Stomach (tissue), 9 donors: ENCODE measurements around the gene LGALS1. TPM values are rescaled to one million over a fixed set of nuclear protein-coding genes. Genes with fewer than 3 reads are reported as not detected.

Experiments
- DNase-seq, 2 donors: peaks; one replicate each; pipeline versions ENCODE4 v3.0.0 to v3.0.0-alpha.2; 2013 to 2019
- H3K27ac ChIP-seq, 5 donors: fragments of 200-600 bp in 4 of 5; sonication (generic) in 4 of 5; one replicate each; pipeline ENCODE4 v1.5.1; 2013 to 2019; ENCODE audit warnings: mild to moderate bottlenecking in 1 of 5, moderate library complexity in 1 of 5
- H3K27me3 ChIP-seq, 3 donors: fragments of 200-600 bp; sonication (generic); one replicate each; pipeline ENCODE4 v1.5.1; 2017 to 2019; ENCODE audit warnings: mixed run types in 1 of 3
- H3K36me3 ChIP-seq, 4 donors: fragments of 200-600 bp; sonication (generic); 1 replicate in 3 of 4; 2 replicates in 1 of 4; pipeline ENCODE4 v1.5.1; 2016 to 2019
- H3K4me1 ChIP-seq, 4 donors: fragments of 200-600 bp; sonication (generic); one replicate each; pipeline ENCODE4 v1.5.1; 2016 to 2019
- H3K4me3 ChIP-seq, 4 donors: fragments of 200-600 bp; sonication (generic) in 3 of 4; one replicate each; pipeline ENCODE4 v1.5.1; 2016 to 2019; ENCODE audit warnings: mild to moderate bottlenecking in 1 of 4
- H3K9me3 ChIP-seq, 4 donors: fragments of 200-600 bp; sonication (generic); one replicate each; pipeline ENCODE4 v1.5.1; 2016 to 2019
- CTCF ChIP-seq, 7 experiments: fragments of 450-650 bp in 4 of 7; fragments of 200-600 bp in 3 of 7; sonication (generic) in 3 of 7; IDR thresholded peaks; one replicate each; pipeline ENCODE4 v1.5.1; 2016 to 2019; ENCODE audit warnings: antibody characterized with exemption in 7 of 7, control low read depth in 2 of 7, mild to moderate bottlenecking in 1 of 7
- EP300 ChIP-seq: sonication (generic); formaldehyde crosslinking; IDR thresholded peaks from one replicate; pipeline ENCODE4 v1.6.1; 2017; ENCODE audit warnings: antibody characterized with exemption
- POLR2A ChIP-seq, 4 donors: fragments of 450-650 bp; IDR thresholded peaks; one replicate each; pipeline ENCODE4 v1.6.1; 2016; ENCODE audit warnings: antibody characterized with exemption in 4 of 4, control low read depth in 2 of 4, mild to moderate bottlenecking in 1 of 4, moderate library complexity in 1 of 4
- POLR2AphosphoS5 ChIP-seq, 3 donors: sonication (generic); formaldehyde crosslinking; IDR thresholded peaks; one replicate each; pipeline ENCODE4 v1.6.1; 2016; ENCODE audit warnings: antibody characterized with exemption in 3 of 3
- WGBS, 5 donors: extraction: QIAGEN DNeasy Blood & Tissue Kit in 3 of 5; methylation state at CpG; one replicate each; pipeline versions ENCODE4 v1.1.5 to v1.1.7; 2013 to 2018; 5-methylcytosine and 5-hydroxymethylcytosine counted together
- intact Hi-C: fragments of 100-400 bp; cut with DNase I; formaldehyde crosslinking; loops from one replicate; pipeline ENCODE4 v1.15.1; 2023; ENCODE audit warnings: low total_unique reads
- polyA plus RNA-seq, 3 donors: library from polyadenylated mRNA; stranded (reverse); fragments of 200-250 nt; gene quantifications; one replicate each; pipeline ENCODE4 v1.2.3, GENCODE V29; 2013
- total RNA-seq, 5 donors: library from RNA; depleted of rRNA; stranded (reverse); fragments of >200 nt; gene quantifications; one replicate each; pipeline versions ENCODE4 v1.1.0 to v1.2.3, GENCODE V29; 2014 to 2016
- donor health status: healthy with polysubstance abuse.
- donor health status: Bipolar disorder and iron deficiency.
- donor health status: healthy.

Gene LGALS1
- total and polyA plus RNA-seq, 8 donors, result 235 to 1,435 (median 475) TPM

DNA sequence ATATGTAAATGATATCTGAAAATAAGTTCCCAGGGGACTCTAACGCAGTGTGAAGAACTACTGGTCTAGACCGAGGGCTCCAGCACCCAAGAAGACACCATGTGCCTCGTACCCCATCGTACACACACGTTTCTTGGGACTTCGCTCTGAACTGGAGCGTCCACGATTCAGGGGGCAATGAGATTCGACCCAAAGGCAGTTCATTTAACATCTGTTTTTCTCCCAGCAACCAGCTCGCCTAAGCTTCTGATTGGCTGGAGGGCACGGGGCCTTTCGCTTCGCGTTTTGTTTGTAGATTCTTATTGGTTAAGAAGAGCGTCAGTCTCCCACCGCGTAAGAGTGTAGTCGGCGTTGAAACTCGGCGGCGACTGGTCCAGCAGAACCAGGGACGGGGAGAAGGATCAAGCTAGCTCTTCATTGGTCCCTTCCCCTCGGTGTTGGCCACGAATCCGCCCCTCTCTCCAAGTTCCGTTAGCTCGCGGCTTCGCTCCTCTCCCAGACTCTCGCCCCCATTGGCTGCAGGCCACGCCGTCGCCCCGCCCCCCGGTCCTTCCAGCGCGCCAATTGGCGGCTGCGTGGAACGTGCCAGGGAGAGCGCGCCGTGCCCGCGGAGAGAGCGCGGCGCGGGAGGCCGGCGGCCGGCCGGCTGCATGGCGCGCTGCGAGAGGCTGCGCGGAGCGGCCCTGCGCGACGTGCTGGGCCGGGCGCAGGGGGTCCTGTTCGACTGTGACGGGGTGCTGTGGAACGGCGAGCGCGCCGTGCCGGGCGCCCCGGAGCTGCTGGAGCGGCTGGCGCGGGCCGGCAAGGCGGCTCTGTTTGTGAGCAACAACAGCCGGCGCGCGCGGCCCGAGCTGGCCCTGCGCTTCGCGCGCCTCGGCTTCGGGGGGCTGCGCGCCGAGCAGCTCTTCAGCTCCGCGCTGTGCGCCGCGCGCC is 17.0 kb upstream of the LGALS1 start, which contains the start of gene PDXP:
Gene PDXP, plus strand, starts transcription at position 591 of the 933 bp plus-strand sequence. Its CDS starts 60 bp downstream, at position 651.
- peaks cover 32 to 48% (median 40%) of the 10 kb centered on the region in 4 donors for H3K4me1 ChIP-seq
- peaks cover 2 to 12% (median 8%) of the 10 kb centered on the region in 4 donors for H3K36me3 ChIP-seq
- intact Hi-C loops, result no loop called here
- no peaks in the 10 kb centered on the region for H3K9me3 ChIP-seq
- peak within 1 kb of the TSS; percentile 65 to 94 (median 69) for H3K4me3 ChIP-seq
- WGBS, 5 donors, result 0 to 1% (median 0%) methylated on average over 20 to 101 of the region's 101 CpGs
- peak; percentile 99 to 100 for DNase-seq
- TF ChIP-seq POLR2AphosphoS5 (IDR thresholded peaks at IDR 0.05) (peak; percentile 44 to 83 (median 74)), POLR2A (IDR thresholded peaks at IDR 0.05) (no peak)
- H3K27ac ChIP-seq, result peak within 1 kb of the TSS; percentile 75 to 88 (median 87)
- H3K27me3 ChIP-seq, result no peaks in the 10 kb centered on the region

DNA sequence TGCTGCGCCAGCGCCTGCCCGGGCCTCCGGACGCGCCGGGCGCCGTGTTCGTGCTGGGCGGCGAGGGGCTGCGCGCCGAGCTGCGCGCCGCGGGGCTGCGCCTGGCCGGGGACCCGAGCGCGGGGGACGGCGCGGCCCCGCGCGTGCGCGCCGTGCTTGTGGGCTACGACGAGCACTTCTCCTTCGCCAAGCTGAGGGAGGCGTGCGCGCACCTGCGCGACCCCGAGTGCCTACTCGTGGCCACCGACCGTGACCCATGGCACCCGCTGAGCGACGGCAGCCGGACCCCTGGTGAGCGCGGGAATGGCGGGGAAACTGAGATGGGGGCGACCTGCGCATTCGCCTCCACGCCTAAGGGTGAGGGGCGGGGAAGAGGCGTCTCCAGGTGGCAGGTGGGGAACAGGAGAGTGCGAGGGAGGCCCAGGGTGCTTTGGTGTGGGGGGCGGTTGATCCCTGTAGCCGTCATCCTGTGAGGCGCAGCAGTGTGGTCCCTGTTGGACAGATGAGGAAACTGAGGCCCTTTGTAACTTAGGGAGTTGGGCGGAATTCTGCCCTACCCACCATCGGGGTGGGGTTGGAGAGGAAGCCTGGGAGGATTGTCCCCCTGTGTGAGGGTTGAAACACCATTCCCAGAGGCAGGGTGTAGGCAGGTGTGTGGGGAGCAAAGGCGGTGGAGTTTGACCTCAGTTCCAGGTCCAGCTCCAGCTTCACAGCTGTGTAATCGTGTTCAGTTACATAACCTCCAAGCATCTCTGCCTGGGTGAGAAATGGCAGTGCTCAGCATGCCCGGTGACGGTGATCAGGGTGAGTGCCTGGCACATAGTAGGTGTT is 16.2 kb upstream of the LGALS1 start:
- WGBS, 5 donors, result 1 to 8% (median 2%) methylated on average over 12 to 68 of the region's 68 CpGs
- Histone ChIP-seq H3K36me3 (peaks cover 0 to 3% (median 0%) of the 10 kb centered on the region in 4 donors), H3K4me1 (peaks cover 32 to 54% (median 40%) of the 10 kb centered on the region in 4 donors), H3K27me3 (no peaks in the 10 kb centered on the region), H3K9me3 (no peaks in the 10 kb centered on the region), H3K4me3 (peak overlapping the region; percentile 65 to 94 (median 69)), H3K27ac (peak overlapping the region; percentile 58 to 88 (median 76))
- DNase-seq, result peak in 1 of 2 donors; percentile 70
- intact Hi-C loops, result no loop called here
- TF ChIP-seq POLR2A (IDR thresholded peaks at IDR 0.05) (no peak), CTCF (IDR thresholded peaks at IDR 0.05) (no peak), POLR2AphosphoS5 (IDR thresholded peaks at IDR 0.05) (no peak), EP300 (no peak)

GRCh38 chr22:37659897-37660708 is 15.3 kb upstream of the LGALS1 start:
- WGBS, 5 donors, result 54 to 70% (median 60%) methylated on average over 11 to 14 of the region's 14 CpGs
- TF ChIP-seq CTCF (IDR thresholded peaks at IDR 0.05), result no peak
- no peak for TF ChIP-seq EP300
- no peak for TF ChIP-seq POLR2AphosphoS5 (IDR thresholded peaks at IDR 0.05)
- no peak for TF ChIP-seq POLR2A (IDR thresholded peaks at IDR 0.05)
- intact Hi-C loops, result no loop called here
- DNase-seq, result peak in 1 of 2 donors; percentile 3
- no peaks in the 10 kb centered on the region for H3K27me3 ChIP-seq
- peaks cover 32 to 63% (median 40%) of the 10 kb centered on the region in 4 donors for H3K4me1 ChIP-seq
- H3K9me3 ChIP-seq, result no peaks in the 10 kb centered on the region
- H3K27ac ChIP-seq, result peak overlapping the region in 4 of 5 donors; percentile 59 to 88 (median 82)
- H3K36me3 ChIP-seq, result peaks cover 0 to 1% (median 0%) of the 10 kb centered on the region in 4 donors
- peak overlapping the region; percentile 65 to 94 (median 69) for H3K4me3 ChIP-seq

DNA sequence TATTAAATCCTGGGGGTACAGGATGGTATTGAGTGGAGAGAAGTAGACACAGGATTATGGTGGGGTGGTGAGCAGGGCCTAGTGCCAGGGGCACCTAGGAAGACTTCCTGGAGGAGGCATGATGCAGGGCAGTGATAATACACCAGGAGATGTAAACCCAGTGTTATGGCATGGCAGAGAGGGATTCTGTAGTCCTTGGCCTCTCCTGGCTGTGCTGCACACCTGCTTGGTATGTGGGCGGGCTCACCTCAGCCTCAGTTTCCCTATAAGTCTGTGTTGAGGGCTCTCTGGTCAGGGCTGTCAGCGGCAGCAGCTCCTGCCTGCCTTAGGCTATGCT is 14.8 kb upstream of the LGALS1 start:
- WGBS, 5 donors, result 55 to 79% (median 71%) methylated on average over 2 of the region's 2 CpGs
- Histone ChIP-seq H3K36me3 (peaks cover 3 to 7% (median 5%) of the 10 kb centered on the region in 4 donors), H3K9me3 (no peaks in the 10 kb centered on the region), H3K4me3 (peak overlapping the region in 1 of 4 donors; percentile 13), H3K27me3 (no peaks in the 10 kb centered on the region), H3K4me1 (peaks cover 32 to 63% (median 40%) of the 10 kb centered on the region in 4 donors), H3K27ac (peak overlapping the region; percentile 53 to 88 (median 76))
- TF ChIP-seq POLR2A (IDR thresholded peaks at IDR 0.05), result no peak
- DNase-seq, result no peak
- intact Hi-C loops, result no loop called here
